HG03175 (cell line): ENCODE measurements around the gene PDLIM3.
"Not testable (repeated sequence)": the region's sequence is repeated elsewhere in the genome, so short reads cannot be mapped to it uniquely, and the experiment has no call there.

Source experiments
- ATAC-seq: cut with Tn5 transposase; IDR thresholded peaks from one replicate; pipeline ENCODE4 v1.9.1; 2021; ENCODE audit warnings: mild to moderate bottlenecking, moderate library complexity; ENCODE audit not compliant: unreplicated experiment

The PDLIM3 gene

GRCh38 chr4:185534866-185535611 lies at the start of gene PDLIM3:
TSS of gene PDLIM3 (minus strand) at chr4:185535507. CDS start at chr4:185535434, 73 bp downstream.
- no peak for ATAC-seq

GRCh38 chr4:185583813-185584212 lies 48.5 kb upstream of the PDLIM3 start:
- no peak for ATAC-seq

DNA sequence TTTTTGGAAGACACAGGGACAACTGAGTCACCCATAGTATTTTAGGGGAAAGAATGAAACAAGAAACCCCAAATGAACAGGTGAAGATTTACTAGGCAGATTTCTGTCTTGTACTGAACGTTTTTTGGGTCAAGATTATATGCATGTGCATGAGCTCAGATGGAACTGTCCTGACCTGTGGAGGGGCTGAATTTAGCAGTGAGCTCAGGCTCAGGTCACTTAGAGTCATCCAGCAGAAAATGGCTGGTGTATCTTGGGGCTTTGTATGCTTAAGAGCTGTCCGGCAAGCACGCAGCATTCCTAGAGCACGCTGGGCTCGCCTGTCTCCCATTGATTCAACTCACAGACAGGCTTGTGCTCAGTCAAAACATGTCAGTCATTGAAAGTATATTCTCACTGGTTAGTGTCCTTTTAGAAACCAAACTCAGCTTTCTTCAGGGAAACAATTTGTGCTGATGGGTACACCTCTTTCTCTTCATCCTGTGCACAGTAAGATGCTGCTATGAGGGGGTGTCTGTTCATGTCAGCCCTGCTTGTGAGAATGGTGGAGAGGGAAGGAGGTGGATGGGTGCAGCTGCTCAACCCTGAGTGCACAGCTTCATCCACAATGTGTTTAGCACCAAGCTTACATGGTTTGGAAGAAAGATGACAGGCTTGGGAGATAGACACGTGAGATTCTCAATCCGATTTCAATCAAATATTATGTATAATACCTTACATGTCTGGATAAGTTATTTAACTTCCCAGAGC lies 47.5 kb upstream of the PDLIM3 start:
- no peak for ATAC-seq

DNA sequence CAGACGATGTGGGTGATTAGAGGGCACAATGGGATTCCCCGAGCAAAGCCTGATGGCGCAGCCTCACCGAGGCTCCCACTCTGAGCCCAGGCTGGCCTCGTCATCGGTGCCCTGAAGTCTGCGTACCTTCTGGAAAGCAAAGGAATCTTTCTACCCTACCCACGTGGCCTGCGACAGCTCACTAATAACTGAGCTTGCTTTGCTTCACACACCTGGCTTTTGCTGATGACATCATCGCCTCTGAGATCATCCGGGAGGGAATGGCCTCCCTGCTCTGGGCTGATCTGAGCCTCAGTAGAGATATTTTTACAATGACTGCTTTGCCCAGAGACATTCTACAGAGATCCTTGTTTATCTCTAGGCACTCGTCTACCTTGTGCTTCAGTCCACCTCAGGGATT lies 45.4 kb upstream of the PDLIM3 start:
- ATAC-seq, result no peak

GRCh38 chr4:185578284-185578683 lies 43.0 kb upstream of the PDLIM3 start:
- ATAC-seq, result no peak

DNA sequence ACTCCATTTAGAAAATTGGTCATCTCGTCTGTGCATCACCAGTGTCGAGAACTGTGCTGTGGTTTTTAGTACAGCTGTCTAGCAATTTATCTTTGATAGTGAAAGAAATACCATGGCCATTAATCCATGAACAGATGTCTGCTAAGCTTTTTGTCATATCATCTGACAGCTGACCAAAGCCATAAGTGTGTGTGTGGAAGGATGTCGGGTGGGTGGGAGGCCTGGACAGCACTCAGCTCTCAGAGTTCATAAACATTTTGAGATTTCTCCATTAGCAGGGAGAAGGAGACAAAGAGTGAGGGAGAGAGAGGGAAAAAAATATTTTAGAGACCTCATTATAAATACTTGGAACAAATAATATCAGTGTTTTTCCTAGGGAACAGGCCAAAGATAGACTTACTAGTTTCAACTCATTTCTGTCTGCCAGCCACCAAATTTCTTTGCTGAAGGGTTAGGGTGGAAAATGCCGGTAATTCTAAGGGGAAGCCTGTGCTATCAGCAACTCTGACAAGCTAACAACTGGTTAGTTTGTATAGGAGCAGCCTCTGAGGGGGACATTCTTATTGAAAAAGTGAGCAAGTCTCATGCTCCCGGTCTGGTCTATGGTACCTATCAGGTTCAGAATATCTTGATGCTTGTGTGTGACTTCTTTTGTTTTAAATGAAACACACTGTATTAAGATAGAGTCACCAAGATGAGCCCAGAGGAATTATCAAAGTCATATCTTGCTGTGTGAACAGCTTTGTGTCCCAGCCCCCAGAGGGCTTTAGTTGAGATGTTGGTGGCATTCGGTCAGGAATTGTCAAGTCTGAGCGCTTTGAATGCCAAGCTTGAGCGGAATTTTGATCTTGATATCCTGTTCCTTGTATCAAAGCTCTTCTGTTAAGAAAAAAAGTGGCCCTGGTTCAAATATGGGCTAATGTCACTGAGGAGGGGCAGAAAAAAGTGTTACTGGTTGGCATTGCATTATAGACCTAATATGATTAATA lies 41.9 kb upstream of the PDLIM3 start:
- ATAC-seq, result no peak

DNA sequence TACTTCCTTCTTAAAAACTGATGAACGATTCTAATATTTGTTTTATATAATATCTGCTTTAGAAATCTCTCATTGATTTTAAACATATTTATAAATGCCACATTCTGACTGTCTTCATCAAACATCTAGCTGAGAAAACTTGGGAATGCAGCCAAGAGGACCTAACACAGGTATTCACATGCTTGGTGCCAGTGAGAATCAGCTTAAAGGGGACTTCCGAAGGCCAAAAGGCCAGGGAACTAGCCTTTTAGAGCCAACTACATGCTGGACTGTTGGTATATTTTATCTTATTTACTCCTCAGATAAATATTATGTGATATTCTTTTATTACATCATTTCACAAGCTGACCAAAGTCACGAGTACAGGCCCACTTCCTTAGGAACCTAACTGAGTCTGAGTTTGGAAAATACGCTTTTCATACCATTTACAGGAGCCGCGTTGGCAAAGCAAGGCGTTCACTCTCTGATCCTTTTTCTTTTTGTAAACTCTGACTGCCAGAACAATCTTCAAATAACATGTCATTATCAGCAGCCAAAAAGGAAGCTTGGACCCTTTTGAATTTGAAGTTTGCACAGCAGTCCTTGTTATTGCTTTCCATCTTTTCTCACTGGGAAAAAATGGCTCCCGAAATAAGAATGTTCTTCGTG lies 41.1 kb upstream of the PDLIM3 start:
- no peak for ATAC-seq

- ATAC-seq, result no peak
Measured at GRCh38 chr4:185573651-185574199, 38.4 kb upstream of the PDLIM3 start.

GRCh38 chr4:185570727-185571126 lies 35.4 kb upstream of the PDLIM3 start:
- no peak for ATAC-seq

DNA sequence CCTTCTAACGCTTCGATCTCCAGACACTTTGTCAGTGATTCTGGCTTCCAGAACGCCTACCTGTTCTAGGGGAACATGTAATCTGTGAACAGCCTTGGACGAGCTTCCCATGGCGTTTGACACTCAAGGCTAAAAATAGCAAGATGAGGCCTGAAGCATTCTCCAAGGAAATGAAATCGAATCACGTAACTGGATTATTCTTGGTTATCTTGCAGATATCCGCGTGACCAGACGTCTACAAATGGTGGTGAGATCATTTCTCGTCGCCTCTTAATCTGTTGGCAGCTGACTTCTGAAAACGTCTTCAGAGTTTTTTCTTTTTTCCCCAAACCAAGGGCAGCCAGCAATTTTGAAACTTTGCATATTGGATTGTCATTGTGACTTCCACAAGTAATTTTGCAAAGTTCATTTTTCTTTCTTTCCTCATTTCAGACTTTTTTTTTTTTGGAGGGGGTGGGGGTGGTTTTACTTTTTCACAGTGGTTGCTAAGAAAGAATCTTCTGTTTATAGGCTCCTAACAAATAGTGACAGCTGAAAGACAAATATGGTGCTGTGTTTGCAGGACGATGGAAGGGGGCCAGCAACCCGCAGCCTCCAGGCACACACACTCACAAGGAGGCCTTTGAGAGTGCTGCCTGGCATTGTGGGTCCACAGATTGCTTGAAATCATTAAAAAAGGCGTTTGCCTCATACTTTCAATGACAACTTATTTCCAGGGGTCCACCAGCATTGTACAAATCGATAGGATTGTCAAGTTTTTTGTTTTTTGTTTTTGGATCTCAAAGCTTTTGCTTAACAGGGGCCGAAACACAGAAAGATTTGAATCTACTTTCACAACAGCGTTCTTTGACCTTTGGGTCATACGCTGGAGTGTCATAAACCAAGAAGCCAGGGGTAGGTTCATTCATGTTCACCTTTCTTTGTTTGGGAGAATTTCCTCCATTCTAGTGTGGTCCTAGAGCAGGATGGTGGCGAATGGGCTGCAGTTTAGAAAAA lies 32.4 kb upstream of the PDLIM3 start:
- no peak for ATAC-seq

GRCh38 chr4:185566972-185567371 lies 31.7 kb upstream of the PDLIM3 start:
- ATAC-seq, result no peak

GRCh38 chr4:185566425-185566824 lies 31.1 kb upstream of the PDLIM3 start:
- no peak for ATAC-seq

DNA sequence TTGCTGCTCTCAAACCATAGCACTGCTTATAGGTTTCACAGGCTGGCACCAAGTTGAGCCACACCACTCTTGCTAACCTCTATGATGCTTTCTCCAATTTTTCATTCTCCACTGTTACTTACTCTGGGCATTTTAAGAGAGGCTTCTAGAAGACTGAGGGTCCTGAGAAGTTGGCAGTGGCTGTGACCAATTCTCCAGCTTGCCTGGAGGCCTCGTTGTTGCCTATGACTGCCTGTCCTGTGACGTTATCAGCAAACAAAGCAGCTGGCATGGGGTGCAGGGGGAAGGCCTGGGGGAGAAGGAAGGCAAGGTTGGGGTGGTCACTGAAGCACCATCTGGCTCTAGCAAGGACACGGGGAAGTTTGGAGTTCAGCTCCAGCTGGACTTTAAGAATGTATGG lies 30.4 kb upstream of the PDLIM3 start:
- ATAC-seq, result no peak

GRCh38 chr4:185564349-185564748 lies 29.0 kb upstream of the PDLIM3 start:
- ATAC-seq, result no peak

DNA sequence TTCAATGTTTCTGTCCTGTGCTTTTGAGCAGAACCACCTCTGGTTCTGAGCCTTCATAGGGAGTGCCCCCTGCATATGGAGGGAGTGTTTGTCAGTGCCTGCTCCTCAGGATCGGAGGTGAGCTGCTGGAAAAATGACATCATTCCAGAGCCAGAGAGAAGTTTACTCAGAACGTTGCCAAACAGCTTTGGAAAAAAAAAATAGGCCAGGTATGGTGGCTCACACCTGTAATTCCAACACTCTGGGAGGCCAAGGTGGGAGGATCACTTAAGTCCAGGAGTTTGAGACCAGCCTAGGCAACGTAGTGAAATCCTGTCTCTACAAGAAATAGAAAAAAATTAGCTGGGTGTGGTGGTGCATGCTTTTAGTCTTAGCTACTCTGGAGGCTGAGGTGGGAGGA lies 27.2 kb upstream of the PDLIM3 start:
- no peak for ATAC-seq

- ATAC-seq, result no peak
Measured at GRCh38 chr4:185560316-185560715, 25.0 kb upstream of the PDLIM3 start.

GRCh38 chr4:185559915-185560281 lies 24.6 kb upstream of the PDLIM3 start:
- ATAC-seq, result no peak

DNA sequence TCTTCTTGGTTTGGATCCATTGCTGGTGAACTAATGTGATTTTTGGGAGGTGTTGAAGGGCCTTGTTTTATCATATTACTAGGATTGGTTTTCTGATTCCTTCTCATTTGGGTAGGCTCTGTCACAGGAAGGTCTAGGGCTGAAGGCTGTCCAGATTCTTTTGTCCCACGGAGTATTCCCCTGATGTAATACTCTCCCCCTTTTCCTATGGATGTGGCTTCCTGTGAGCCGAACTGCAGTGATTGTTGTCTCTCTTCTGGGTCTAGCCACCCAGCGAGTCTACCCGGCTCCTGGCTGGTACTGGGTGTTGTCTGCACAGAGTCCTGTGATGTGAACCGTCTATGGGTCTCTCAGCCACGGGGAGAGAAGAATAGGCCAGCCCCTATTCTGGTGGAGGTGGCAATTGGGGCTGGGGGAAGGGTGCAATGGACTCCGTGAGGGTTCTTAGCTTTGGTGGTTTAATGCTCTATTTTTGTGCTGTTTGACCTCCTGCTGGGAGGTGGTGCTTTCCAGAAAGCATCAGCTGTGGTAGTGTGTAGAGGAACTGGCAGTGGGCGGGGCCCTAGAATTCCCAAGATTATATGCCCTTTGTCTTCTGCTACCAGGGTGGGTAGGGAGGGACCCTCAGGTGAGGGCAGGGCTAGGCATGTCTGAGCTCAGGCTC lies 24.1 kb upstream of the PDLIM3 start:
- ATAC-seq, result not testable (repeated sequence)
